GM10266 (cell line): ENCODE measurements around the gene LRP1B.

ENCODE experiments used
- DNase-seq: peaks from one replicate; pipeline ENCODE4 v3.0.0; 2012; ENCODE audit errors: extremely low spot score
- CTCF ChIP-seq: IDR thresholded peaks from 2 replicates; pipeline ENCODE4 v1.5.1; 2012; ENCODE audit warnings: mild to moderate bottlenecking, low read depth; ENCODE audit not compliant: control insufficient read depth, insufficient read depth; ENCODE audit errors: missing control alignments

Gene LRP1B

GRCh38 chr2:142112757-142113221 is 18.0 kb downstream of the LRP1B start:
- no peak for TF ChIP-seq CTCF
- no peak for DNase-seq

GRCh38 chr2:142104134-142104758 is 26.6 kb downstream of the LRP1B start:
- no peak for TF ChIP-seq CTCF
- DNase-seq: no peak

- TF ChIP-seq CTCF: no peak
- DNase-seq: no peak
Measured at GRCh38 chr2:142100970-142101369, 29.8 kb downstream of the LRP1B start.

- no peak for DNase-seq
- no peak for TF ChIP-seq CTCF
Measured at GRCh38 chr2:142100139-142100873, 30.5 kb downstream of the LRP1B start.

DNA sequence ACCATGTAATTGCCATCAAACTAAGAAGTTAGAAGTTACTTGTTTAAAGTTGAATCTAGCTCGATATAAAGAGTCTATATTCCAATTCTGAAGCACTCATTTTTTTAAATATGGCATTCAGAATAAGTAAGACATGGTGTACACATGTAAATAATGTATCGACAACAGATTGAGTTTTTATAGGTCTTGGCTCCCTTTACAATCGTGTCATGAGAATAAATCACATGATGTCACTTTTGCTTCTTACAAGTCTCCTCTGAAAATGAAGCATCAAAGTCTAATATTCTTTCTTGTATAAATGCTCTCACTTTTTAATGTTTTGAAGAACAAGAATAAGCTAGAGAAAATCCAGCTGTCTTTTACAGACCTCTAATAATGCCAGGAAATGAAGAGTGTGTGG is 33.1 kb downstream of the LRP1B start:
- TF ChIP-seq CTCF: no peak
- DNase-seq: no peak

- DNase-seq: no peak
- TF ChIP-seq CTCF: no peak
Measured at GRCh38 chr2:142095647-142096046, 35.2 kb downstream of the LRP1B start.

GRCh38 chr2:142094233-142094632 is 36.6 kb downstream of the LRP1B start:
- no peak for DNase-seq
- no peak for TF ChIP-seq CTCF
